Stomach smooth muscle (tissue), 2 donors: ENCODE data around the gene NBEA.
"Not testable (repeated sequence)": the region's sequence is repeated elsewhere in the genome, so short reads cannot be mapped to it uniquely, and the experiment has no call there.

Experiments
- H3K27ac ChIP-seq: one replicate; pipeline ENCODE4 v1.7.0; 2013; ENCODE audit warnings: mild to moderate bottlenecking, low read length, inconsistent platforms
- H3K27me3 ChIP-seq, 2 donors: one replicate each; pipeline ENCODE4 v1.7.0; 2013; ENCODE audit warnings: low read length in 2 of 2; ENCODE audit not compliant: insufficient read depth in 2 of 2, control insufficient read depth in 1 of 2
- H3K36me3 ChIP-seq, 2 donors: one replicate each; pipeline ENCODE4 v1.7.0; 2013; ENCODE audit warnings: low read length in 2 of 2; ENCODE audit not compliant: control insufficient read depth in 2 of 2, insufficient read depth in 2 of 2
- H3K4me1 ChIP-seq: one replicate; pipeline ENCODE4 v1.7.0; 2013; ENCODE audit warnings: low read length; ENCODE audit not compliant: control insufficient read depth, insufficient read depth
- H3K4me3 ChIP-seq, 2 donors: one replicate each; pipeline ENCODE4 v1.7.0; 2013; ENCODE audit warnings: low read length in 2 of 2
- H3K9ac ChIP-seq, 2 donors: one replicate each; pipeline ENCODE4 v1.7.0; 2013; ENCODE audit warnings: low read length in 2 of 2, mild to moderate bottlenecking in 1 of 2
- H3K9me3 ChIP-seq, 2 donors: one replicate each; pipeline ENCODE4 v1.7.0; 2013; ENCODE audit warnings: low read length in 2 of 2; ENCODE audit not compliant: control insufficient read depth in 2 of 2
- donor health status: healthy.
- donor health status: Pancreatic carcinoma.

Gene NBEA

DNA sequence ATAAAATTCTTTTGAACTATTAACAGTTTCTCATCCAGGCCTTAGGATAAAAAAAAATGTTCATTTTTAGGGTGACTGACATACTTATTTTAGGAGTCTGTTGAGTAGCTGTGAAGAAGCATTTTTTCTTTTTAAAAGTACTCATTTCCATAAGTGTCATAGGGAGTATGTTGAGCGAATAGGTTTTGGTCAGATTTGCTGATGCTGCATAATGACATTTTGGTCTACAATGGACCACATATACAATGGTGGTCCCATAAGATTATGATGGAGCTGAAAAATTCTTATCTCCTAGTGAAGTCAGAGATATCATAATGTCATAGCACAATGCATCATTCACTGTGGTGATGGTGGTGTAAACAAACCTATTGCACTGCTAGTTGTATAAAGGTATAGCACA is 17.4 kb downstream of the NBEA start:
- no peaks in the 10 kb centered on the region for H3K9me3 ChIP-seq
- H3K4me1 ChIP-seq, result no peaks in the 10 kb centered on the region
- no peak overlapping the region for H3K27ac ChIP-seq
- no peaks in the 10 kb centered on the region for H3K36me3 ChIP-seq
- H3K4me3 ChIP-seq, result no peak overlapping the region
- no peak overlapping the region for H3K9ac ChIP-seq
- H3K27me3 ChIP-seq, result no peaks in the 10 kb centered on the region

DNA sequence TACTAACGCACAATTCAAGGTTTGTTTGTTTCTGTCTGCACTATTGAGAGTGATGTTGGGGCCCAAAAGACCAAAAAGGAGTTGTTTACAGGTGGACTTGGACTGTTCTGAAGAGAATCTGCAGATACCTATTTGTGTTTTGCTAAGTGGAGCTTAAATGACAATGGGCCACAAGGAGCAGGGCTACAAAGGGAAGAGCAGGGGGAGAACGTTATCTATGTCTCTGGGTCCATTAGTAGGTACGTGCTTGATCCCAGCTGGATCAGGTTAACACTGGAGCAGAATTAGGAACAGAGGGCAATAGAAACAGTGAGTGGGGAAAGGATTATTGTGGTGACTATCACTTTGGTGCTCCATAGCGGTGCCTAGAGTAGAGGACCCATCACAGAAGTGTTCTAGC is 22.5 kb downstream of the NBEA start:
- Histone ChIP-seq H3K27me3 (no peaks in the 10 kb centered on the region), H3K9me3 (no peaks in the 10 kb centered on the region), H3K4me3 (no peak overlapping the region), H3K4me1 (no peaks in the 10 kb centered on the region), H3K36me3 (no peaks in the 10 kb centered on the region), H3K27ac (no peak overlapping the region), H3K9ac (no peak overlapping the region)

DNA sequence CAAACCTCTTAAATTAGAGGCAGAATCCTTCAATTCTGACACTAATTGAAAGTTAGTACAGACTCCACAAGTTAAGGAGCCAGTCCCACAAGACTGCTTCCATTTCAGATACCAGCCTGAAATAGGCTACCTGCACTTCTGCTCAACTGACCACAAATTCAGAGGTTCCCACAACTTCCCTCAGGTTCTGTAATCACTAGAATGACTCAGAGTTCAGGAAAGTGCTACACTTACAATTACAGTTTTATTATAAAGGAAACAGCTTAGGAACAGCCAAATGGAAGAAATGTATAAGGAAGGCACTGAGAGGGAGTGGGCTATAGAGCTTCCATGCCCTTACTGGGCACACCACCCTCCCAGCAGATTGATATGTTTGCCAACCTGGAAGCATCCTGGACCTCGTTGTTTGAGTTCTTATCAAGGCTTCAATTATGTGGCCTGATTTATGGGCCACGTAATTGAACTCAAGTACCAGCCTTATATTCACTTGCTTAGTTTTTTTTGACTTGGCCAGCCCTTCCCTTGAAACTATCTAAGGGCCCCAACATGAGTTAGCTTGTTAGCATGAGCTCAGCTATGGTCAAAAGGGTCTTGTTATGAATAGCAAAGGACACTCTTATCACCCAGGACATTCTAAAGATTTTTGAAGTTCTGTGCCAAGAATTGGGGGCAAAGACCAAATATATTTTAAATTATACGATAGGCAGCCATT is 25.9 kb downstream of the NBEA start:
- no peaks in the 10 kb centered on the region for H3K36me3 ChIP-seq
- no peak overlapping the region for H3K4me3 ChIP-seq

DNA sequence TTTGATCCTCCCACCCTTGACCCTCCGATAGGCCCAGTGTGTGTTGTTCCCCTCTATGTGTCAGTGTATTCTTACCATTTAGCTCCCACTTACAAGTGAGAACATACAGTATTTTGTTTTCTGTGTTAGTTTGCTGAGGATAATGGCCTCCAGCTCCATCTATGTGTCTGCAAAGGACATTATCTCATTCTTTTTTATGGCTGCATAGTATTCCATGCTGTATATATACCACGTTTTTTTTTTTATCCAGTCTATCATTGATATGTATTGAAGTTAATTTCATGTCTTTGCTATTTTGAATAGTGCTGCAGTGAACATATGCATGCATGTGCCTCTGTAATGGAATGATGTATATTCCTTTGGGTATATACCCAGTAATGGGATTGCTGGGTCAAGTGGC is 27.5 kb downstream of the NBEA start:
- H3K4me1 ChIP-seq, H3K4me3 ChIP-seq, H3K9ac ChIP-seq, H3K36me3 ChIP-seq, H3K9me3 ChIP-seq, H3K27ac ChIP-seq, H3K27me3 ChIP-seq: not testable (repeated sequence)

More for the DNA sequence above, 25.9 kb downstream of the NBEA start:
- H3K27ac ChIP-seq, result no peak overlapping the region
- no peaks in the 10 kb centered on the region for H3K9me3 ChIP-seq
- no peaks in the 10 kb centered on the region for H3K27me3 ChIP-seq
- no peak overlapping the region for H3K9ac ChIP-seq
- H3K4me1 ChIP-seq, result no peaks in the 10 kb centered on the region

DNA sequence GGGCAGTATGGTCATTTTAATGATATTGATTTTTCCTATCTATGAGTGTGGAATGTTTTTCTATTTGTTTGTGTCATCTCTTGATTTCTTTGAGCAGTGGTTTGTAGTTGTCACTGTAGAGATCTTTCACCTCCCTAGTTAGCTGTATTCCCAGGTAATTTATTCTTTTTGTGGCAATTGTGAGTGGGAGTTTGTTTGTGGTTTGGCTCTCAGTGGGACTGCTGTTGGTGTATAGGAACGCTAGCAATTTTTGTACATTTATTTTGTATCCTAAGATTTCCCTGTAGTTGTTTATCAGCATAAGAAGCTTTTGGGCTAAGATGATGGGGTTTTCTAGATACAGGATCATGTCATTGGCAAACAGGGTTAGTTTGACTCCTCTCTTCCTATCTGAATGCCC is 28.9 kb downstream of the NBEA start:
- Histone ChIP-seq H3K9me3 (no peaks in the 10 kb centered on the region), H3K4me3 (no peak overlapping the region), H3K4me1 (no peaks in the 10 kb centered on the region), H3K9ac (no peak overlapping the region), H3K36me3 (no peaks in the 10 kb centered on the region), H3K27ac (no peak overlapping the region), H3K27me3 (no peaks in the 10 kb centered on the region)

DNA sequence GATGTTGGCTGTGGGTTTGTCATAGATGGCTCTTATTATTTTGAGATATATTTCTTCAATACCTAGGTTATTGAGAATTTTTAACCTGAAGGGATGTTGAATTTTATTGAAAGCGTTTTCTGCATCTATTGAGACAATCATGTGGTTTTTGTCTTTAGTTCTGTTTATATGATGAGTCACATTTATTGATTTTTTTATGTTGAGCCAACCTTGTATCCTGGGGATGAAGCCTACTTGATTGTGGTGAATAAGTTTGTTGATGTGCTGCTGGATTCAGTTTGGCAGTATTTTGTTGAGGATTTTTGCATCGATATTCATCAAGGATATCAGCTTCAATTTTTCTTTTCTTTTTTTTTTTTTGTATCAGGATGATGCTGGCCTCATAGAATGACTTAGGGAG is 29.4 kb downstream of the NBEA start:
- Histone ChIP-seq H3K9me3 (no peaks in the 10 kb centered on the region), H3K36me3 (no peaks in the 10 kb centered on the region), H3K9ac (no peak overlapping the region), H3K4me1 (no peaks in the 10 kb centered on the region), H3K4me3 (no peak overlapping the region), H3K27me3 (no peaks in the 10 kb centered on the region), H3K27ac (no peak overlapping the region)

DNA sequence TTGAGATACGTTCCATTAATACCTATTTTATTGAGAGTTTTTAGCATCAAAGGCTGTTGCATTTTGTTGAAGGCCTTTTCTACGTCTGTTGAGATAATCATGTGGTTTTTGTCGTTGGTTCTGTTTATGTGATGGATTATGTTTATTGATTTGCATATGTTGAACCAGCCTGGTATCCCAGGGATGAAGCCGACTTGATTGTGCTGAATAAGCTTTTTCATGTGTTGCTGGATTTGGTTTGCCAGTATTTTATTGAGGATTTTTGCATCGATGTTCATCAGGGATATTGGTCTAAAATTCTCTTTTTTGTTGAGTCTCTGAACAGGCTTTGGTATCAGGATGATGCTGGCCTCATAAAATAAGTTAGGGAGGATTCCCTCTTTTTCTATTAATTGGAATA is 43.1 kb downstream of the NBEA start:
- not testable (repeated sequence) for H3K4me3 ChIP-seq, H3K36me3 ChIP-seq, H3K27ac ChIP-seq, H3K4me1 ChIP-seq, H3K9me3 ChIP-seq, H3K27me3 ChIP-seq, H3K9ac ChIP-seq

DNA sequence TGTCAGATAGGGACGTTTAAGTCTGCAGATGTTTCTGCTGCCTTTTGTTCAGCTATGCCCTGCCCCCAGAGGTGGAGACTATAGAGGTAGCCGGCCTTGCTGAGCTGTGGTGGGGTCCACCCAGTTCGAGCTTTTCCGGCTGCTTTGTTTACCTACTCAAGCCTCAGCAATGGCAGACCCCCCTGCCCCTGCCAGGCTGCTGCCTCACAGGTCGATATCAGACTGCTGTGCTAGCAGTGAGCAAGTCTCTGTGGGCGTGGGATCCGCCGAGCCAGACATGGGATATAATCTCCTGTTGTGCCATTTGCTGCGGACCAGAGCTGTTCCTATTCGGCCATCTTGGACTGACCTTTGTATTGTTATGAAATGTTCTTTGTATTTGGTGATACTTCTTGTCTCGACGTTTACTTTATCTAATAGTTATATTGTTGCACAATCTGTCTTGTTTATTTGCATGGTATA is 46.3 kb downstream of the NBEA start:
- Histone ChIP-seq H3K27ac (no peak overlapping the region), H3K4me3 (no peak overlapping the region), H3K4me1 (no peaks in the 10 kb centered on the region), H3K36me3 (no peaks in the 10 kb centered on the region), H3K9me3 (peaks cover 4 to 12% of the 10 kb centered on the region in 2 donors), H3K9ac (no peak overlapping the region), H3K27me3 (no peaks in the 10 kb centered on the region)

DNA sequence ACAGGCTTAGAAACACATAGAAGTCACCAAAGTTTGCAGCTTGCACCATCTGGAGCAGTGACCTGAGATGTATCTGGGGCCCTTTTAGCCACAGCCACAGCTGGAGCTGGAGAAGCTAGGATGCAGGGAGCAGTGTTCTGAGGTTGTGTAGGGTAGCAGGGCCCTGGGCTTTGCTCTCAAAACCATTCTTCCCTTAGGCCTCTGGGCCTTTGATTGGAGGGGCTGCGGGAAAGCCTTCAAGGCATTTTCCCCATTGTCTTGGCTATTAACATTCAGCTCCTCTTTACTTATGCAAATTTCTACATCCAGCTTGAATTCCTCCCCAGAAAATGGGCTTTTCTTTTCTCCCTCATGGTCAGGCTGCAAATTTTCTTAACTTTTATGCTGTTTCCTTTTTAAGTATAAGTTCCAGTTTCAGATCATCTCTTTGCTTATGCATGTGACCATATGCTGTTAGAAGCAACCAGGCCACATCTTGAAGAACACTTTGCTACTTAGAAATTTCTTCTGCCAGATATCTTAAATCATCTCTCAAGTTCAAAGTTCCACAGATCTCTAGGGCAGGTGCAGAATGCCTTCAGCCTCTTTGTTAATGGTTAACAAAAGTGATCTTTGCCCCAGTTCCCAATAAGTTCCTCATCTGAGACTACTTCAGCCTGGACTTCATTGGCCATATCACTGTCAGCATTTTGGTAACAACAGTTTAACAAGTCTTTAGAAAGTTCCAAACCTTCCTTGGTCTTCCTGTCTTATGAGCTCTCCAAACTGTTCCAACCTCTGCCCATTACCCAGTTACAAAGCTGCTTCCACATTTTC is 48.5 kb downstream of the NBEA start:
- Histone ChIP-seq H3K27ac (no peak overlapping the region), H3K4me3 (no peak overlapping the region), H3K9ac (no peak overlapping the region), H3K4me1 (no peaks in the 10 kb centered on the region), H3K36me3 (no peaks in the 10 kb centered on the region), H3K27me3 (no peaks in the 10 kb centered on the region), H3K9me3 (peaks cover 4 to 12% of the 10 kb centered on the region in 2 donors)

DNA sequence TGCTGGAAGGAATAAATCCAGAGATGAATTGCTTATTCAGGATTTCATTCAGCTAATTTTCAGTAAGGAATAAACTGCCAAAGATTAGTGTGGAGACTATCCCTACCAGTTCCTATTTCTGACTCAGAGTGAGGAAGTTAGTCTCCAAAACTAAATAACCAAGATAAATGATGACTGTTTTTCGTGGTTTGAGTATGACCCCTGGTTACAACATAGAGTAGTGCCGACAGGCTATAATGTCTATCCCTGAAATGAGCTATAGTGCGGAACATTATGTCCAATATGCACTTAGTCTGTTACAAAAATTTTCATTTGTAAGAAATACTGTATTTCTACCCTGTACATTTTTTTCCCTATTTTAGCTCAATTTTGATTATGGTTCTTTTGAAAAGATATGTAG is 51.4 kb downstream of the NBEA start:
- Histone ChIP-seq H3K4me1 (no peaks in the 10 kb centered on the region), H3K4me3 (no peak overlapping the region), H3K9ac (no peak overlapping the region), H3K27ac (no peak overlapping the region), H3K27me3 (no peaks in the 10 kb centered on the region), H3K9me3 (peaks cover 4 to 7% of the 10 kb centered on the region in 2 donors), H3K36me3 (no peaks in the 10 kb centered on the region)

DNA sequence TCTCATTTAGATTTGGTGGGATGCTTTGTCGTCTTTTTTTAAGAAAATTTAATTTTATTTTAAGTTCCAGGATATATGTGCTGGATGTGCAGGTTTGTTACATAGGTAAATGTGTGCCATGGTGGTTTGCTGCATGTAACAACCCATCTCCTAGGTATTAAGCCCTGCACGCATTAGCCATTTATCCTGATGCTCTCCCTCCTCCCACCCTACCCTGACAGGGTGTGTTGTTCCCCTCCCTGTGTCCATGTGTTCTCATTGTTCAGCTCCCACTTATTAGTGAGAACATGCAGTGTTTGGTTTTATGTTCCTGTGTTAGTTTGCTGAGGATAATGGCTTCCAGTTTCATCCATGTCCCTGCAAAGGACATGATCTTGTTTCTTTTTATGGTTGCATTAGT is 61.7 kb downstream of the NBEA start:
- not testable (repeated sequence) for H3K9ac ChIP-seq, H3K27me3 ChIP-seq, H3K27ac ChIP-seq, H3K4me3 ChIP-seq, H3K4me1 ChIP-seq, H3K36me3 ChIP-seq, H3K9me3 ChIP-seq
